Measurements from ENCODE around the gene NUCKS1. TPM values are rescaled to one million over a fixed set of nuclear protein-coding genes. Genes with fewer than 3 reads are reported as not detected.

The NUCKS1 gene
- total and polyA plus RNA-seq, 2 of the 13 experiments (the other 11 are each of a cell fraction or from before 2014, with no cell fraction given), result 35.5 to 117 TPM

GRCh38 chr1:205726619-205727125 lies 23.3 kb downstream of the NUCKS1 start (continued):
- TF ChIP-seq ZNF710 (CRISPR knock-in tag; IDR thresholded peaks at IDR 0.05; ENCODE audit: borderline replicate concordance) (no peak), MAFF (IDR thresholded peaks at IDR 0.05; ENCODE audit: low read depth, low read length) (no peak), ELF3 (CRISPR knock-in tag; IDR thresholded peaks at IDR 0.05) (no peak), NR2C2 (CRISPR knock-in tag; IDR thresholded peaks at IDR 0.05; ENCODE audit: borderline replicate concordance) (no peak), ZNF589 (CRISPR knock-in tag; conservative IDR thresholded peaks at IDR 0.05) (no peak), FOXP4 (CRISPR knock-in tag; IDR thresholded peaks at IDR 0.05) (peak; percentile 26; the same call in 1 of the 2 replicates), BHLHE40 (IDR thresholded peaks at IDR 0.05; ENCODE audit: low read length) (no peak), GABPA (IDR thresholded peaks at IDR 0.05; ENCODE audit: low read depth, low read length) (no peak), GABPA (CRISPR knock-in tag; IDR thresholded peaks at IDR 0.05; ENCODE audit: low read depth) (no peak), NKX3-1 (CRISPR knock-in tag; IDR thresholded peaks at IDR 0.05) (no peak), JARID2 (CRISPR knock-in tag; IDR thresholded peaks at IDR 0.05; ENCODE audit: insufficient replicate concordance) (no peak), FOXA3 (CRISPR knock-in tag; IDR thresholded peaks at IDR 0.05) (peak; percentile 20; the same call in 1 of the 2 replicates), GATAD1 (CRISPR knock-in tag; IDR thresholded peaks at IDR 0.05) (no peak), BORCS8-MEF2B (CRISPR knock-in tag; IDR thresholded peaks at IDR 0.05) (no peak), ZNF788 (CRISPR knock-in tag; IDR thresholded peaks at IDR 0.05; ENCODE audit: borderline replicate concordance) (no peak), TRIM22 (IDR thresholded peaks at IDR 0.05) (no peak), ZNF350 (CRISPR knock-in tag; IDR thresholded peaks at IDR 0.05; ENCODE audit: borderline replicate concordance, low read depth) (no peak), ZNF546 (CRISPR knock-in tag; conservative IDR thresholded peaks at IDR 0.05) (no peak), CREB3 (CRISPR knock-in tag; IDR thresholded peaks at IDR 0.05) (no peak), ZBTB21 (CRISPR knock-in tag; IDR thresholded peaks at IDR 0.05) (no peak), RARG (CRISPR knock-in tag; IDR thresholded peaks at IDR 0.05; ENCODE audit: low read depth) (no peak)

Data from HepG2 (cell line).